CD4-positive, CD25-positive, alpha-beta regulatory T cell (primary cell): ENCODE results near the gene HDAC4. TPM values are rescaled to one million over a fixed set of nuclear protein-coding genes. Genes with fewer than 3 reads are reported as not detected.

Source experiments
- ATAC-seq, 2 donors: fragments of 150-1000 bp; cut with Tn5 transposase; one replicate each; pipeline ENCODE4 v1.10.0; 2021; ENCODE audit warnings: low read depth in 2 of 2, moderate number of reproducible peaks in 2 of 2, moderate library complexity in 1 of 2
- DNase-seq, 3 donors: peaks; one replicate each; pipeline versions ENCODE4 v3.0.0 to v3.0.0-alpha.2; 2012 to 2022; ENCODE audit warnings: mixed read lengths in 1 of 3
- H3K27ac ChIP-seq: one replicate; pipeline ENCODE4 v1.7.0; 2013; ENCODE audit warnings: mild to moderate bottlenecking, low read length; ENCODE audit not compliant: insufficient read depth, poor library complexity, severe bottlenecking
- H3K27me3 ChIP-seq: one replicate; pipeline ENCODE4 v1.7.0; 2013; ENCODE audit warnings: low read length; ENCODE audit not compliant: control insufficient read depth, insufficient read depth
- H3K36me3 ChIP-seq: one replicate; pipeline ENCODE4 v1.7.0; 2013; ENCODE audit warnings: mild to moderate bottlenecking, low read length, moderate library complexity; ENCODE audit not compliant: control insufficient read depth, insufficient read depth
- H3K4me1 ChIP-seq: 2 replicates; pipeline ENCODE4 v1.7.0; 2013; ENCODE audit warnings: mild to moderate bottlenecking, low read length; ENCODE audit not compliant: insufficient read depth, control insufficient read depth, poor library complexity, severe bottlenecking
- H3K4me3 ChIP-seq: one replicate; pipeline ENCODE4 v1.7.0; 2013; ENCODE audit warnings: low read depth, mild to moderate bottlenecking, low read length, moderate library complexity
- H3K9me3 ChIP-seq, 2 experiments: 1 replicate in 1 of 2; 2 replicates in 1 of 2; pipeline ENCODE4 v1.7.0; 2013; ENCODE audit warnings: low read length in 2 of 2, mild to moderate bottlenecking in 1 of 2, moderate library complexity in 1 of 2; ENCODE audit not compliant: control insufficient read depth in 2 of 2
- H3K27ac Mint-ChIP-seq, 3 donors: one replicate each; pipeline ENCODE4 v1.8.0; 2020 to 2022; ENCODE audit warnings: mild to moderate bottlenecking in 3 of 3, mixed read lengths in 3 of 3, moderate library complexity in 2 of 3
- H3K27me3 Mint-ChIP-seq: one replicate; pipeline ENCODE4 v1.8.0; 2022; ENCODE audit warnings: mild to moderate bottlenecking, mixed read lengths
- H3K36me3 Mint-ChIP-seq: one replicate; pipeline ENCODE4 v1.8.0; 2020; ENCODE audit warnings: mixed read lengths
- H3K4me1 Mint-ChIP-seq, 4 donors: one replicate each; pipeline ENCODE4 v1.8.0; 2020 to 2022; ENCODE audit warnings: mixed read lengths in 4 of 4, mild to moderate bottlenecking in 1 of 4
- H3K4me3 Mint-ChIP-seq, 4 donors: one replicate each; pipeline ENCODE4 v1.8.0; 2020 to 2022; ENCODE audit warnings: mild to moderate bottlenecking in 4 of 4, mixed read lengths in 4 of 4, moderate library complexity in 3 of 4
- H3K9me3 Mint-ChIP-seq, 7 donors: one replicate each; pipeline ENCODE4 v1.8.0; 2020 to 2022; ENCODE audit warnings: mixed read lengths in 7 of 7, mild to moderate bottlenecking in 3 of 7, moderate library complexity in 2 of 7
- polyA plus RNA-seq, 4 donors: library from polyadenylated mRNA; unstranded; fragments of 300-500 nt; fragmentation: Illumina TruSeq; gene quantifications; one replicate each; pipeline ENCODE4 v1.2.3, GENCODE V29; 2021
- total RNA-seq: library from RNA; stranded (reverse); gene quantifications from one replicate; pipeline ENCODE4 v1.2.3, GENCODE V29; 2022

The HDAC4 gene
- total and polyA plus RNA-seq, 5 donors from 2014 or later = 6.5 to 118 (median 8.6) TPM

- H3K27ac ChIP-seq = no peak overlapping the region
- H3K4me1 ChIP-seq = peaks cover 28% of the 10 kb centered on the region
- no peaks in the 10 kb centered on the region for H3K27me3 ChIP-seq
- peaks cover 9% of the 10 kb centered on the region for H3K36me3 Mint-ChIP-seq
- H3K36me3 ChIP-seq = no peaks in the 10 kb centered on the region
- H3K27me3 Mint-ChIP-seq = no peaks in the 10 kb centered on the region
- H3K9me3 Mint-ChIP-seq = no peaks in the 10 kb centered on the region
- no peak overlapping the region for H3K4me3 ChIP-seq
- DNase-seq (no peak), ATAC-seq (no peak)
- H3K4me1 Mint-ChIP-seq = peaks cover 0 to 49% (median 29%) of the 10 kb centered on the region in 4 donors
- peak overlapping the region in 1 of 4 donors; percentile 71 for H3K4me3 Mint-ChIP-seq
- H3K27ac Mint-ChIP-seq = peak overlapping the region in 1 of 3 donors; percentile 74
- no peaks in the 10 kb centered on the region for H3K9me3 ChIP-seq
These were observed 69.3 kb downstream of the HDAC4 start for GRCh38 chr2:239331560-239331959.

GRCh38 chr2:239330836-239331235 lies 70.0 kb downstream of the HDAC4 start:
- Histone ChIP-seq H3K27me3 (no peaks in the 10 kb centered on the region), H3K4me3 (no peak overlapping the region), H3K4me1 (peaks cover 34% of the 10 kb centered on the region), H3K36me3 (no peaks in the 10 kb centered on the region), H3K9me3 (no peaks in the 10 kb centered on the region), H3K27ac (no peak overlapping the region)
- DNase-seq (no peak), ATAC-seq (no peak)
- Mint-ChIP-seq H3K27ac (peak overlapping the region in 1 of 3 donors; percentile 74), H3K36me3 (peaks cover 3% of the 10 kb centered on the region), H3K27me3 (no peaks in the 10 kb centered on the region), H3K4me1 (peaks cover 0 to 55% (median 31%) of the 10 kb centered on the region in 4 donors), H3K9me3 (no peaks in the 10 kb centered on the region), H3K4me3 (peak overlapping the region in 2 of 4 donors; percentile 11 to 71)

- peaks cover 3 to 60% (median 31%) of the 10 kb centered on the region in 4 donors for H3K4me1 Mint-ChIP-seq
These were observed 70.7 kb downstream of the HDAC4 start for GRCh38 chr2:239329972-239330572.

GRCh38 chr2:239329284-239329971 lies 71.4 kb downstream of the HDAC4 start:
- no peaks in the 10 kb centered on the region for H3K27me3 Mint-ChIP-seq
- no peaks in the 10 kb centered on the region for H3K9me3 ChIP-seq
- DNase-seq = no peak
- ATAC-seq = no peak
- no peaks in the 10 kb centered on the region for H3K27me3 ChIP-seq
- no peak overlapping the region for H3K4me3 ChIP-seq
- H3K36me3 ChIP-seq = no peaks in the 10 kb centered on the region
- no peak overlapping the region for H3K27ac ChIP-seq
- H3K4me3 Mint-ChIP-seq = peak overlapping the region in 1 of 4 donors; percentile 28
- peak overlapping the region in 1 of 3 donors; percentile 99 for H3K27ac Mint-ChIP-seq
- peaks cover 34% of the 10 kb centered on the region for H3K4me1 ChIP-seq
- peaks cover 0 to 4% (median 0%) of the 10 kb centered on the region in 7 donors for H3K9me3 Mint-ChIP-seq
- peaks cover 8 to 66% (median 35%) of the 10 kb centered on the region in 4 donors for H3K4me1 Mint-ChIP-seq
- peaks cover 10% of the 10 kb centered on the region for H3K36me3 Mint-ChIP-seq

More at GRCh38 chr2:239329972-239330572, 70.7 kb downstream of the HDAC4 start:
- Mint-ChIP-seq H3K4me3 (no peak overlapping the region), H3K9me3 (peaks cover 0 to 3% (median 0%) of the 10 kb centered on the region in 7 donors), H3K27me3 (no peaks in the 10 kb centered on the region), H3K27ac (peak overlapping the region in 2 of 3 donors; percentile 20 to 23), H3K36me3 (peaks cover 6% of the 10 kb centered on the region)
- DNase-seq (no peak), ATAC-seq (no peak)
- no peaks in the 10 kb centered on the region for H3K27me3 ChIP-seq
- no peak overlapping the region for H3K27ac ChIP-seq
- H3K36me3 ChIP-seq = no peaks in the 10 kb centered on the region
- peaks cover 34% of the 10 kb centered on the region for H3K4me1 ChIP-seq
- no peak overlapping the region for H3K4me3 ChIP-seq
- H3K9me3 ChIP-seq = no peaks in the 10 kb centered on the region

- Histone ChIP-seq H3K4me1 (peaks cover 34% of the 10 kb centered on the region), H3K36me3 (no peaks in the 10 kb centered on the region), H3K4me3 (no peak overlapping the region), H3K27me3 (no peaks in the 10 kb centered on the region), H3K9me3 (no peaks in the 10 kb centered on the region), H3K27ac (peak overlapping the region; percentile 79)
- peak overlapping the region in 1 of 4 donors; percentile 58 for H3K4me3 Mint-ChIP-seq
- peaks cover 14 to 73% (median 41%) of the 10 kb centered on the region in 4 donors for H3K4me1 Mint-ChIP-seq
- peaks cover 10% of the 10 kb centered on the region for H3K36me3 Mint-ChIP-seq
- ATAC-seq = no peak
- DNase-seq = no peak
- H3K27ac Mint-ChIP-seq = peak overlapping the region; percentile 69 to 99 (median 97)
- no peaks in the 10 kb centered on the region for H3K27me3 Mint-ChIP-seq
- peaks cover 0 to 4% (median 0%) of the 10 kb centered on the region in 7 donors for H3K9me3 Mint-ChIP-seq
These were observed 72.2 kb downstream of the HDAC4 start for GRCh38 chr2:239328351-239329191.

GRCh38 chr2:239327536-239328350 lies 73.1 kb downstream of the HDAC4 start:
- peaks cover 20 to 82% (median 46%) of the 10 kb centered on the region in 4 donors for H3K4me1 Mint-ChIP-seq
- H3K9me3 ChIP-seq = no peaks in the 10 kb centered on the region
- no peaks in the 10 kb centered on the region for H3K27me3 Mint-ChIP-seq
- peaks cover 0 to 4% (median 0%) of the 10 kb centered on the region in 7 donors for H3K9me3 Mint-ChIP-seq
- H3K36me3 ChIP-seq = no peaks in the 10 kb centered on the region
- no peaks in the 10 kb centered on the region for H3K27me3 ChIP-seq
- H3K27ac ChIP-seq = peak overlapping the region; percentile 79
- ATAC-seq = no peak
- peak overlapping the region; percentile 91 to 99 (median 97) for H3K27ac Mint-ChIP-seq
- H3K4me1 ChIP-seq = peaks cover 42% of the 10 kb centered on the region
- DNase-seq = no peak
- H3K36me3 Mint-ChIP-seq = peaks cover 10% of the 10 kb centered on the region
- H3K4me3 Mint-ChIP-seq = peak overlapping the region in 3 of 4 donors; percentile 58 to 80 (median 71)
- no peak overlapping the region for H3K4me3 ChIP-seq
